Measurements from ENCODE around the gene CEP55. TPM values are rescaled to one million over a fixed set of nuclear protein-coding genes. Genes with fewer than 3 reads are reported as not detected.

The CEP55 gene
- total and polyA plus RNA-seq, 2 of the 8 experiments (the other 6 are each of a cell fraction or from before 2014, with no cell fraction given) = 7.0 to 19.6 TPM

- Histone ChIP-seq H3K14ac (ENCODE audit: insufficient read length) (no peak overlapping the region), H3K9me3 (ENCODE audit: insufficient read depth in 2 of 2, low read depth in 1 of 2, low read length in 1 of 2) (no peaks in the 10 kb centered on the region), H3K56ac (replicated peaks; ENCODE audit: insufficient read length, low read depth, low read length) (no peak overlapping the region), H4K20me1 (replicated peaks in 1 of 2; ENCODE audit: control insufficient read depth in 1 of 2, insufficient read depth in 2 of 2, low read length in 2 of 2) (no peaks in the 10 kb centered on the region), H2AFZ (ENCODE audit: low read length) (no peak overlapping the region), H4K5ac (ENCODE audit: insufficient read length, low read depth, low read length) (no peak overlapping the region), H3K23ac (ENCODE audit: insufficient read length) (no peak overlapping the region), H2BK12ac (ENCODE audit: low read depth, low read length) (no peak overlapping the region), H3K79me1 (ENCODE audit: low read depth, low read length) (no peaks in the 10 kb centered on the region), H2AK5ac (ENCODE audit: low read depth, low read length) (no peak overlapping the region), H2BK15ac (ENCODE audit: low read length) (no peak overlapping the region), H3K27ac (ENCODE audit: low read depth, low read length) (no peak overlapping the region), H3K36me3 (ENCODE audit: control insufficient read depth in 2 of 4, insufficient read depth in 4 of 4, low read length in 3 of 4) (peaks cover 0 to 10% (median 4%) of the 10 kb centered on the region in 4 experiments; a peak in 4 of 8 replicates), H4K91ac (replicated peaks; ENCODE audit: insufficient read length, low read length) (no peak overlapping the region), H3K27me3 (replicated peaks in 1 of 4; ENCODE audit: control insufficient read depth in 3 of 4, extremely low read depth in 1 of 4, insufficient read depth in 3 of 4, low read length in 3 of 4) (peaks cover 0 to 2% (median 0%) of the 10 kb centered on the region in 4 experiments; a peak in 2 of 7 replicates), H3K4me3 (ENCODE audit: extremely low read depth in 1 of 4, insufficient read depth in 2 of 4, low read depth in 3 of 4, low read length in 4 of 4) (no peak overlapping the region), H3K18ac (ENCODE audit: extremely low read depth, low read length) (no peak overlapping the region), H2BK120ac (replicated peaks; ENCODE audit: low read depth, low read length) (no peak overlapping the region), H3K4me2 (ENCODE audit: insufficient read depth in 1 of 2, low read depth in 2 of 2, low read length in 2 of 2) (no peak overlapping the region; a peak in 1 of 4 replicates), H4K8ac (ENCODE audit: extremely low read depth, insufficient read depth, low read length) (no peak overlapping the region), H2BK20ac (ENCODE audit: low read length) (no peak overlapping the region), H3K79me2 (ENCODE audit: control insufficient read depth in 1 of 2, insufficient read depth in 2 of 2, low read length in 2 of 2) (peaks cover 0 to 14% of the 10 kb centered on the region in 2 experiments; a peak in 1 of 4 replicates), H3K23me2 (ENCODE audit: low read depth, low read length) (peaks cover 9% of the 10 kb centered on the region; the same call in 1 of the 2 replicates), H3K4me1 (replicated peaks in 1 of 4; ENCODE audit: control insufficient read depth in 3 of 4, insufficient read depth in 4 of 4, low read length in 3 of 4) (no peaks in the 10 kb centered on the region; a peak in 1 of 7 replicates), H2BK5ac (ENCODE audit: low read depth, low read length) (no peak overlapping the region), H3K4ac (replicated peaks; ENCODE audit: insufficient read length, low read depth, low read length) (no peak overlapping the region), H3K9ac (replicated peaks in 1 of 4; ENCODE audit: extremely low read depth in 1 of 4, low read depth in 3 of 4, low read length in 3 of 4) (no peak overlapping the region)
- 88% methylated on average over 5 of the region's 5 CpGs; no CpG with 5 or more reads in 1 of the 2 experiments for WGBS, 2 experiments (ENCODE audit: extremely low coverage in 1 of 2, insufficient coverage in 1 of 2, insufficient read length in 1 of 2, insufficient replicate concordance in 2 of 2, low coverage in 1 of 2, low lambda C conversion rate in 2 of 2, missing lambda C conversion rate in 1 of 2)
- FAIRE-seq (no peak), DNase-seq (ENCODE audit: low read depth in 1 of 2, low spot score in 2 of 2) (no peak)
- CTCF ChIA-PET (ENCODE audit: partially characterized antibody) = interaction anchor here (1.0 to 1.9 kb wide), 2 partner anchors 14 to 15 kb away, joined by 5 to 6 read pairs; partner anchors contain the start of gene MYOF
- POLR2A ChIA-PET (ENCODE audit: partially characterized antibody) = no interaction called here
Measured at GRCh38 chr10:93498166-93498565, 1.8 kb downstream of the CEP55 start.

All from H1 (cell line).